ENCODE data around the gene RNPEPL1. TPM values are rescaled to one million over a fixed set of nuclear protein-coding genes. Genes with fewer than 3 reads are reported as not detected.

RNPEPL1 gene
- polyA plus RNA-seq, 3 donors, result 15.4 to 100 (median 36.4) TPM

DNA sequence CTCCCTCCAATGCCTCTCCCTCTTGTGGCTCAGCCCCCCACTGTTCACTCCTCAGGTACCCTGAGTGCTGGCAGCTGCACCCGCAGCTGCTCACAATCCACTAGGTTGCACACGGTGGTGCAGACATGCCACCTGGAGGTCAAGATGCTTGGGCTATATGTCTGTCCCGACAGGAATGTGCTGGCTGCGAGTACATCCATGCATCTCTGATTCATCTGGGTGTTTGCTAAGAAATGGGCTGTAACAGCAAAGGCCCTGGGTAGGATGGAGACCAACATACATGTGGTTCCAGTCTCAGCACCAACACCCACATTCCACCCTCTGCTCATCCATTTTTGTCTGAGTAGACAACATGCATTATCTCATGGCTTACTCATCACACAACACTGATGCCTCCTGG is 41.8 kb upstream of the RNPEPL1 start:
- Histone ChIP-seq H3K36me3 (replicated peaks in 1 of 2; ENCODE audit: control insufficient read depth in 1 of 2, insufficient read depth in 2 of 2, low read length in 2 of 2) (peaks cover 27 to 86% of the 10 kb centered on the region in 2 donors), H3K4me1 (ENCODE audit: control insufficient read depth in 1 of 2, insufficient read depth in 2 of 2, low read length in 2 of 2) (no peaks in the 10 kb centered on the region), H3K4me2 (replicated peaks; ENCODE audit: extremely low read depth, low read length, poor library complexity, severe bottlenecking) (no peak overlapping the region), H3K9me3 (replicated peaks in 1 of 2; ENCODE audit: control insufficient read depth in 1 of 2, insufficient read depth in 1 of 2, low read length in 2 of 2) (peaks cover 78 to 84% of the 10 kb centered on the region in 2 donors), H3K79me2 (ENCODE audit: insufficient read depth, low read length) (no peaks in the 10 kb centered on the region), H2AFZ (ENCODE audit: insufficient read depth, low read depth, low read length, poor library complexity, severe bottlenecking) (no peak overlapping the region), H3K27ac (ENCODE audit: low read depth in 1 of 2, low read length in 2 of 2) (no peak overlapping the region), H3K9ac (ENCODE audit: insufficient read depth, low read length, poor library complexity, severe bottlenecking) (no peak overlapping the region), H3K27me3 (ENCODE audit: control insufficient read depth in 2 of 2, insufficient read depth in 2 of 2, low read length in 2 of 2) (no peaks in the 10 kb centered on the region), H3K4me3 (replicated peaks in 1 of 3; ENCODE audit: low read depth in 2 of 3, low read length in 3 of 3) (peak overlapping the region in 1 of 3 experiments; percentile 23), H4K20me1 (ENCODE audit: insufficient read depth, low read length) (no peaks in the 10 kb centered on the region)
- Mint-ChIP-seq H3K36me3 (peaks cover 76 to 92% of the 10 kb centered on the region in 2 donors), H3K27ac (no peak overlapping the region), H3K27me3 (ENCODE audit: low read depth in 3 of 3) (peaks cover 3 to 6% (median 4%) of the 10 kb centered on the region in 3 donors), H3K4me1 (no peaks in the 10 kb centered on the region), H3K4me3 (no peak overlapping the region), H3K9me3 (peaks cover 64 to 90% (median 85%) of the 10 kb centered on the region in 7 donors)
- WGBS (ENCODE audit: insufficient coverage), result 100% methylated on average over 2 of the region's 4 CpGs
- TF ChIP-seq, protein P1, sequence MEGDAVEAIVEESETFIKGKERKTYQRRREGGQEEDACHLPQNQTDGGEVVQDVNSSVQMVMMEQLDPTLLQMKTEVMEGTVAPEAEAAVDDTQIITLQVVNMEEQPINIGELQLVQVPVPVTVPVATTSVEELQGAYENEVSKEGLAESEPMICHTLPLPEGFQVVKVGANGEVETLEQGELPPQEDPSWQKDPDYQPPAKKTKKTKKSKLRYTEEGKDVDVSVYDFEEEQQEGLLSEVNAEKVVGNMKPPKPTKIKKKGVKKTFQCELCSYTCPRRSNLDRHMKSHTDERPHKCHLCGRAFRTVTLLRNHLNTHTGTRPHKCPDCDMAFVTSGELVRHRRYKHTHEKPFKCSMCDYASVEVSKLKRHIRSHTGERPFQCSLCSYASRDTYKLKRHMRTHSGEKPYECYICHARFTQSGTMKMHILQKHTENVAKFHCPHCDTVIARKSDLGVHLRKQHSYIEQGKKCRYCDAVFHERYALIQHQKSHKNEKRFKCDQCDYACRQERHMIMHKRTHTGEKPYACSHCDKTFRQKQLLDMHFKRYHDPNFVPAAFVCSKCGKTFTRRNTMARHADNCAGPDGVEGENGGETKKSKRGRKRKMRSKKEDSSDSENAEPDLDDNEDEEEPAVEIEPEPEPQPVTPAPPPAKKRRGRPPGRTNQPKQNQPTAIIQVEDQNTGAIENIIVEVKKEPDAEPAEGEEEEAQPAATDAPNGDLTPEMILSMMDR (IDR thresholded peaks at IDR 0.05), result no peak
- intact Hi-C loops (cut with micrococcal nuclease), result no loop called here
- no peak for DNase-seq

DNA sequence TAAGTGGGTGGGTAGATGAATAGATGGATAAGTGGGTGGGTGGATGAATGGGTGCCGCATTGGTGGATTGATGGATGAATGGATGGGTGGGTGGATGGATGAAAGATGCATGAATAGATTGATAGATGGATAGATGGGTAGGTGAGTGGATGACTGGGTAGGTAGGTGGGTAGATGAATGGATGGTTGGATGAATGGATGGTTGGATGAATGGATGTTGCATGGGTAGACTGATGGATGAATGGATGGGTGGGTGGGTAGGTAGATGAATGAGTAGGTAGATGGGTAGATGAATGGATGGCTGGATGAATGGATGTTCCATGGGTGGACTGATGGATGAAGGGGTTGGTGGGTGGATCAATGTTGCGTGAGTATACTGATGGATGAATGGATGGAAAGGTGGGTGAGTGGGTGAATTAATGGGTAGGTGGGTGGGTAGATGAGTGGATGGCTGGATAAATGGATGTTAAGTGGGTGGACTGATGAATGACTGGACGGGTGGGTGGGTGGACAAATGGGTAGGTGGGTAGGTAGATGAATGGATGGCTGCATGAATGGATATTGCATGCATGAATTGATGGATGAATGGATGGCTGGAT is 41.0 kb upstream of the RNPEPL1 start:
- no peak for DNase-seq
- H3K9ac ChIP-seq (ENCODE audit: insufficient read depth, low read length, poor library complexity, severe bottlenecking), result no peak overlapping the region
- H3K4me3 Mint-ChIP-seq, result no peak overlapping the region
- peaks cover 76 to 94% of the 10 kb centered on the region in 2 donors for H3K36me3 Mint-ChIP-seq
- WGBS (ENCODE audit: insufficient coverage), result 89% methylated on average over 3 of the region's 3 CpGs
- no peaks in the 10 kb centered on the region for H3K4me1 ChIP-seq (ENCODE audit: control insufficient read depth in 1 of 2, insufficient read depth in 2 of 2, low read length in 2 of 2)
- H3K27me3 ChIP-seq (ENCODE audit: control insufficient read depth in 2 of 2, insufficient read depth in 2 of 2, low read length in 2 of 2), result no peaks in the 10 kb centered on the region
- no peaks in the 10 kb centered on the region for H3K4me1 Mint-ChIP-seq
- H4K20me1 ChIP-seq (ENCODE audit: insufficient read depth, low read length), result no peaks in the 10 kb centered on the region
- peaks cover 27 to 87% of the 10 kb centered on the region in 2 donors for H3K36me3 ChIP-seq (replicated peaks in 1 of 2; ENCODE audit: control insufficient read depth in 1 of 2, insufficient read depth in 2 of 2, low read length in 2 of 2)
- no peak overlapping the region for H3K4me2 ChIP-seq (replicated peaks; ENCODE audit: extremely low read depth, low read length, poor library complexity, severe bottlenecking)
- H3K27ac ChIP-seq (ENCODE audit: low read depth in 1 of 2, low read length in 2 of 2), result no peak overlapping the region
- H3K9me3 ChIP-seq (replicated peaks in 1 of 2; ENCODE audit: control insufficient read depth in 1 of 2, insufficient read depth in 1 of 2, low read length in 2 of 2), result peaks cover 70 to 84% of the 10 kb centered on the region in 2 donors
- no peak overlapping the region for H3K4me3 ChIP-seq (replicated peaks in 1 of 3; ENCODE audit: low read depth in 2 of 3, low read length in 3 of 3)
- peaks cover 0 to 4% (median 0%) of the 10 kb centered on the region in 3 donors for H3K27me3 Mint-ChIP-seq (ENCODE audit: low read depth in 3 of 3)
- TF ChIP-seq, protein P1 (IDR thresholded peaks at IDR 0.05), result no peak
- H2AFZ ChIP-seq (ENCODE audit: insufficient read depth, low read depth, low read length, poor library complexity, severe bottlenecking), result no peak overlapping the region
- H3K79me2 ChIP-seq (ENCODE audit: insufficient read depth, low read length), result no peaks in the 10 kb centered on the region
- peaks cover 71 to 90% (median 85%) of the 10 kb centered on the region in 7 donors for H3K9me3 Mint-ChIP-seq
- H3K27ac Mint-ChIP-seq, result no peak overlapping the region
- intact Hi-C loops (cut with micrococcal nuclease), result no loop called here

Data from CD14-positive monocyte (primary cell).